HUES48 (cell line): ENCODE results near the gene PNPLA7.
"Not testable (repeated sequence)": the region's sequence is repeated elsewhere in the genome, so short reads cannot be mapped to it uniquely, and the experiment has no call there.

Experiments
- H3K27ac ChIP-seq: one replicate; pipeline ENCODE4 v1.7.0; 2013; ENCODE audit warnings: low read depth, low read length, inconsistent platforms
- H3K27me3 ChIP-seq: 2 replicates; pipeline ENCODE4 v1.6.1; 2013; ENCODE audit warnings: mild to moderate bottlenecking, low read length; ENCODE audit not compliant: control insufficient read depth, insufficient read depth
- H3K36me3 ChIP-seq: 2 replicates; pipeline ENCODE4 v1.6.1; 2013; ENCODE audit warnings: low read length; ENCODE audit not compliant: control insufficient read depth, insufficient read depth
- H3K4me1 ChIP-seq: 2 replicates; pipeline ENCODE4 v1.6.1; 2013; ENCODE audit warnings: mild to moderate bottlenecking, low read length; ENCODE audit not compliant: control insufficient read depth, insufficient read depth
- H3K4me3 ChIP-seq: 2 replicates; pipeline ENCODE4 v1.5.1; 2013; ENCODE audit warnings: mild to moderate bottlenecking, low read depth, low read length
- H3K9ac ChIP-seq: 2 replicates; pipeline ENCODE4 v1.6.1; 2013; ENCODE audit warnings: mild to moderate bottlenecking, low read depth, low read length, moderate library complexity
- H3K9me3 ChIP-seq: 2 replicates; pipeline ENCODE4 v1.6.1; 2013; ENCODE audit warnings: low read length; ENCODE audit not compliant: control insufficient read depth, insufficient read depth

PNPLA7 gene

GRCh38 chr9:137470785-137471184 lies 79.4 kb downstream of the PNPLA7 start:
- Histone ChIP-seq H3K36me3 (no peaks in the 10 kb centered on the region), H3K9me3 (0 out of 2 replicates have a peak, but pooled peaks cover 2% of the 10 kb centered on the region), H3K27me3 (no peaks in the 10 kb centered on the region), H3K4me1 (no peaks in the 10 kb centered on the region), H3K4me3 (no peak overlapping the region), H3K27ac (no peak overlapping the region), H3K9ac (no peak overlapping the region)

GRCh38 chr9:137467896-137468295 lies 82.3 kb downstream of the PNPLA7 start:
- Histone ChIP-seq H3K27me3 (peaks cover 4% of the 10 kb centered on the region; the same call in 1 of the 2 replicates), H3K36me3 (no peaks in the 10 kb centered on the region), H3K4me1 (no peaks in the 10 kb centered on the region), H3K4me3 (no peak overlapping the region), H3K9ac (no peak overlapping the region), H3K27ac (no peak overlapping the region), H3K9me3 (no peaks in the 10 kb centered on the region)

GRCh38 chr9:137467161-137467581 lies 83.0 kb downstream of the PNPLA7 start:
- no peaks in the 10 kb centered on the region for H3K4me1 ChIP-seq
- H3K4me3 ChIP-seq: no peak overlapping the region
- H3K9ac ChIP-seq: no peak overlapping the region
- no peak overlapping the region for H3K27ac ChIP-seq
- no peaks in the 10 kb centered on the region for H3K9me3 ChIP-seq
- H3K27me3 ChIP-seq: peaks cover 11% of the 10 kb centered on the region
- H3K36me3 ChIP-seq: no peaks in the 10 kb centered on the region

- H3K9ac ChIP-seq: not testable (repeated sequence)
Measured at GRCh38 chr9:137466389-137467085, 83.7 kb downstream of the PNPLA7 start.

GRCh38 chr9:137465720-137466388 lies 84.3 kb downstream of the PNPLA7 start:
- H3K4me1 ChIP-seq: no peaks in the 10 kb centered on the region
- H3K9me3 ChIP-seq: no peaks in the 10 kb centered on the region
- no peak overlapping the region for H3K9ac ChIP-seq
- H3K27ac ChIP-seq: no peak overlapping the region
- no peaks in the 10 kb centered on the region for H3K36me3 ChIP-seq
- H3K27me3 ChIP-seq: peaks cover 15% of the 10 kb centered on the region
- H3K4me3 ChIP-seq: no peak overlapping the region

More at GRCh38 chr9:137466389-137467085, 83.7 kb downstream of the PNPLA7 start:
- H3K27me3 ChIP-seq: peaks cover 15% of the 10 kb centered on the region
- not testable (repeated sequence) for H3K36me3 ChIP-seq, H3K4me1 ChIP-seq, H3K9me3 ChIP-seq, H3K27ac ChIP-seq, H3K4me3 ChIP-seq

- Histone ChIP-seq H3K36me3 (no peaks in the 10 kb centered on the region), H3K9me3 (no peaks in the 10 kb centered on the region), H3K9ac (no peak overlapping the region), H3K4me1 (no peaks in the 10 kb centered on the region), H3K27me3 (peaks cover 15% of the 10 kb centered on the region), H3K27ac (no peak overlapping the region), H3K4me3 (no peak overlapping the region)
Measured at GRCh38 chr9:137465000-137465719, 85.0 kb downstream of the PNPLA7 start.

GRCh38 chr9:137464291-137464999 lies 85.8 kb downstream of the PNPLA7 start:
- no peaks in the 10 kb centered on the region for H3K36me3 ChIP-seq
- H3K4me3 ChIP-seq: no peak overlapping the region
- H3K9me3 ChIP-seq: no peaks in the 10 kb centered on the region
- H3K9ac ChIP-seq: no peak overlapping the region
- no peaks in the 10 kb centered on the region for H3K4me1 ChIP-seq
- peaks cover 15% of the 10 kb centered on the region for H3K27me3 ChIP-seq
- H3K27ac ChIP-seq: no peak overlapping the region

GRCh38 chr9:137463931-137464290 lies 86.3 kb downstream of the PNPLA7 start:
- H3K27ac ChIP-seq: no peak overlapping the region
- no peaks in the 10 kb centered on the region for H3K9me3 ChIP-seq
- H3K4me1 ChIP-seq: no peaks in the 10 kb centered on the region
- H3K9ac ChIP-seq: no peak overlapping the region
- peaks cover 15% of the 10 kb centered on the region for H3K27me3 ChIP-seq
- no peaks in the 10 kb centered on the region for H3K36me3 ChIP-seq
- H3K4me3 ChIP-seq: no peak overlapping the region

- H3K4me1 ChIP-seq: no peaks in the 10 kb centered on the region
- no peak overlapping the region for H3K27ac ChIP-seq
Measured at GRCh38 chr9:137462986-137463930, 86.9 kb downstream of the PNPLA7 start.

GRCh38 chr9:137462396-137462985 lies 87.7 kb downstream of the PNPLA7 start:
- peaks cover 15% of the 10 kb centered on the region for H3K27me3 ChIP-seq
- 0 out of 2 replicates have a peak, but pooled peaks cover under 1% of the 10 kb centered on the region for H3K36me3 ChIP-seq
- H3K27ac ChIP-seq: no peak overlapping the region
- no peaks in the 10 kb centered on the region for H3K4me1 ChIP-seq
- no peaks in the 10 kb centered on the region for H3K9me3 ChIP-seq
- H3K9ac ChIP-seq: no peak overlapping the region
- H3K4me3 ChIP-seq: no peak overlapping the region

More at GRCh38 chr9:137462986-137463930, 86.9 kb downstream of the PNPLA7 start:
- Histone ChIP-seq H3K27me3 (peaks cover 15% of the 10 kb centered on the region), H3K9ac (no peak overlapping the region), H3K9me3 (no peaks in the 10 kb centered on the region), H3K4me3 (no peak overlapping the region), H3K36me3 (no peaks in the 10 kb centered on the region)
